Neural cell (in vitro differentiated cells): ENCODE results near the gene TLR6. TPM values are rescaled to one million over a fixed set of nuclear protein-coding genes. Genes with fewer than 3 reads are reported as not detected.

Source experiments
- H2AFZ ChIP-seq: fragments of 200-600, 300-800 bp; sonication (generic), shearing (Covaris generic); 2 replicates; pipeline ENCODE4 v1.6.0; 2014; ENCODE audit warnings: low read depth, mild to moderate bottlenecking, antibody characterized with exemption, low read length, moderate library complexity
- H3F3A ChIP-seq: fragments of 200-600 bp; shearing (Covaris generic); 2 replicates; pipeline ENCODE4 v1.6.1; 2016; ENCODE audit warnings: mild to moderate bottlenecking, moderate library complexity, mixed read lengths, antibody characterized with exemption, low read length; ENCODE audit not compliant: insufficient read depth, poor library complexity, severe bottlenecking
- H3K27ac ChIP-seq: fragments of 200-600, 300-800 bp; sonication (generic), shearing (Covaris generic); 2 replicates; pipeline ENCODE4 v1.5.1; 2014; ENCODE audit warnings: mild to moderate bottlenecking, low read length, moderate library complexity
- H3K27me3 ChIP-seq: fragments of 300-800, 200-600 bp; sonication (generic), shearing (Covaris generic); 2 replicates; pipeline ENCODE4 v1.6.0; 2014; ENCODE audit warnings: mild to moderate bottlenecking, low read depth, low read length, moderate library complexity; ENCODE audit not compliant: insufficient read depth
- H3K36me3 ChIP-seq: fragments of 300-800, 200-600 bp; sonication (generic), shearing (Covaris generic); 2 replicates; pipeline ENCODE4 v1.5.1; 2014; ENCODE audit warnings: mild to moderate bottlenecking, antibody characterized with exemption, low read length, moderate library complexity; ENCODE audit not compliant: insufficient read depth
- H3K4me2 ChIP-seq: fragments of 300-800, 200-600 bp; sonication (generic), shearing (Covaris generic); 2 replicates; pipeline ENCODE4 v1.6.0; 2014; ENCODE audit warnings: mild to moderate bottlenecking, low read length
- H3K4me3 ChIP-seq: fragments of 300-800, 200-600 bp; sonication (generic), shearing (Covaris generic); 2 replicates; pipeline ENCODE4 v1.5.1; 2014; ENCODE audit warnings: mild to moderate bottlenecking, low read length, moderate library complexity
- H3K79me2 ChIP-seq: fragments of 200-600 bp; shearing (Covaris generic); replicated peaks from 2 replicates; pipeline ENCODE4 v1.6.0; 2014; ENCODE audit warnings: mild to moderate bottlenecking, low read length, moderate library complexity; ENCODE audit not compliant: insufficient read depth
- H3K9ac ChIP-seq: fragments of 300-800, 200-600 bp; sonication (generic), shearing (Covaris generic); 2 replicates; pipeline ENCODE4 v1.6.1; 2016; ENCODE audit warnings: mild to moderate bottlenecking, low read length, mixed read lengths
- H3K9me2 ChIP-seq: fragments of 200-600 bp; shearing (Covaris generic); 2 replicates; pipeline ENCODE4 v1.6.1; 2016; ENCODE audit warnings: mild to moderate bottlenecking, low read length, mixed read lengths; ENCODE audit not compliant: insufficient read depth
- H3K9me3 ChIP-seq: fragments of 200-600, 300-800 bp; sonication (generic), shearing (Covaris generic); 2 replicates; pipeline ENCODE4 v1.6.1; 2016; ENCODE audit warnings: mild to moderate bottlenecking, mixed run types, low read length, moderate library complexity, mixed read lengths
- H4K20me1 ChIP-seq: fragments of 200-600 bp; shearing (Covaris generic); 2 replicates; pipeline ENCODE4 v1.6.1; 2016; ENCODE audit warnings: mild to moderate bottlenecking, mixed run types; ENCODE audit not compliant: insufficient read depth
- EP300 ChIP-seq: fragments of 450-650 bp; conservative IDR thresholded peaks from 2 replicates; pipeline ENCODE4 v1.6.1; 2014; ENCODE audit warnings: antibody characterized with exemption, mild to moderate bottlenecking, moderate library complexity; ENCODE audit not compliant: poor library complexity, severe bottlenecking
- EZH2 ChIP-seq: fragments of 200-600, 300-800 bp; shearing (Covaris generic), sonication (generic); IDR thresholded peaks from 2 replicates; pipeline ENCODE4 v1.6.1; 2014; ENCODE audit warnings: antibody characterized with exemption, low read length, borderline replicate concordance, mild to moderate bottlenecking; ENCODE audit not compliant: insufficient read depth, poor library complexity, severe bottlenecking
- MXI1 ChIP-seq: fragments of 450-650 bp; conservative IDR thresholded peaks from 2 replicates; pipeline ENCODE4 v1.6.1; 2014; ENCODE audit warnings: antibody characterized with exemption, mild to moderate bottlenecking; ENCODE audit not compliant: poor library complexity, severe bottlenecking
- POLR2AphosphoS5 ChIP-seq: IDR thresholded peaks from 2 replicates; pipeline ENCODE4 v1.6.1; 2012
- RAD21 ChIP-seq: fragments of 450-650 bp; conservative IDR thresholded peaks from 2 replicates; pipeline ENCODE4 v1.6.1; 2014; ENCODE audit warnings: antibody characterized with exemption, mild to moderate bottlenecking, moderate library complexity
- SMC3 ChIP-seq: fragments of 450-650 bp; conservative IDR thresholded peaks from 2 replicates; pipeline ENCODE4 v1.6.1; 2014; ENCODE audit warnings: antibody characterized with exemption, mild to moderate bottlenecking, moderate library complexity; ENCODE audit not compliant: poor library complexity
- TAF1 ChIP-seq: IDR thresholded peaks from 2 replicates; pipeline ENCODE4 v1.6.1; 2012; ENCODE audit warnings: low read depth
- polyA plus RNA-seq: library from polyadenylated mRNA; depleted of rRNA; stranded (reverse); fragments of >200 nt; gene quantifications from 2 replicates; pipeline ENCODE4 v1.2.3, GENCODE V29; 2014
- TF ChIP-seq, protein P1 (sequence below): IDR thresholded peaks from 2 replicates; pipeline ENCODE4 v1.6.1; 2012; ENCODE audit warnings: borderline replicate concordance
- TF ChIP-seq, protein P2 (sequence below): fragments of 450-650 bp; IDR thresholded peaks from 2 replicates; pipeline ENCODE4 v1.5.1; 2014; ENCODE audit warnings: antibody characterized with exemption, mild to moderate bottlenecking, moderate library complexity; ENCODE audit not compliant: poor library complexity, severe bottlenecking

Gene TLR6
- polyA plus RNA-seq, 1 donor from 2014 or later: not detected

DNA sequence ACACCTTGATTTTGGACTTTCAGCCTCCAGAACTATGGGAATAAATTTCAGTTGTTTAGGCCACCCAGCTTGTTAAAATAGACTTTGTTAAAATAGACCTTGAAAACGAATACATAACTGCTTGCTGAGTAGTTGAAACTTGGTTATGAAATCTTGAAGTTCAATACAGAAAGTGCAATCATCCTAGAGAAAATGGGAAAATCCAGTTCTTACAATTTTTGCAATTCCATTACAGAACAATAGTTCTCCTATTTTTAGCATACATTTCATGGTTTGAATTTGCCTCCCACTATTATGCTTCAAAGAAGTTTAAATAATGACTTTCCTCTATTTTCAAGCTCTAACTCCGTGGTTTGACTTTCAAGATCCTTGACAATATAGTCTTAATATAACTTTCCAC, 62.6 kb downstream of the TLR6 start:
- H3K9me2 ChIP-seq: no peaks in the 10 kb centered on the region
- H3K9me3 ChIP-seq: no peaks in the 10 kb centered on the region
- H3K9ac ChIP-seq: no peak overlapping the region
- H3K36me3 ChIP-seq: no peaks in the 10 kb centered on the region
- no peaks in the 10 kb centered on the region for H4K20me1 ChIP-seq
- no peak overlapping the region for H3K4me3 ChIP-seq
- H3F3A ChIP-seq: no peaks in the 10 kb centered on the region
- H3K4me2 ChIP-seq: no peak overlapping the region
- TF ChIP-seq SMC3 (no peak), TAF1 (no peak), RAD21 (no peak), EZH2 (no peak), POLR2AphosphoS5 (no peak), EP300 (no peak), MXI1 (no peak)
- TF ChIP-seq, protein P1, sequence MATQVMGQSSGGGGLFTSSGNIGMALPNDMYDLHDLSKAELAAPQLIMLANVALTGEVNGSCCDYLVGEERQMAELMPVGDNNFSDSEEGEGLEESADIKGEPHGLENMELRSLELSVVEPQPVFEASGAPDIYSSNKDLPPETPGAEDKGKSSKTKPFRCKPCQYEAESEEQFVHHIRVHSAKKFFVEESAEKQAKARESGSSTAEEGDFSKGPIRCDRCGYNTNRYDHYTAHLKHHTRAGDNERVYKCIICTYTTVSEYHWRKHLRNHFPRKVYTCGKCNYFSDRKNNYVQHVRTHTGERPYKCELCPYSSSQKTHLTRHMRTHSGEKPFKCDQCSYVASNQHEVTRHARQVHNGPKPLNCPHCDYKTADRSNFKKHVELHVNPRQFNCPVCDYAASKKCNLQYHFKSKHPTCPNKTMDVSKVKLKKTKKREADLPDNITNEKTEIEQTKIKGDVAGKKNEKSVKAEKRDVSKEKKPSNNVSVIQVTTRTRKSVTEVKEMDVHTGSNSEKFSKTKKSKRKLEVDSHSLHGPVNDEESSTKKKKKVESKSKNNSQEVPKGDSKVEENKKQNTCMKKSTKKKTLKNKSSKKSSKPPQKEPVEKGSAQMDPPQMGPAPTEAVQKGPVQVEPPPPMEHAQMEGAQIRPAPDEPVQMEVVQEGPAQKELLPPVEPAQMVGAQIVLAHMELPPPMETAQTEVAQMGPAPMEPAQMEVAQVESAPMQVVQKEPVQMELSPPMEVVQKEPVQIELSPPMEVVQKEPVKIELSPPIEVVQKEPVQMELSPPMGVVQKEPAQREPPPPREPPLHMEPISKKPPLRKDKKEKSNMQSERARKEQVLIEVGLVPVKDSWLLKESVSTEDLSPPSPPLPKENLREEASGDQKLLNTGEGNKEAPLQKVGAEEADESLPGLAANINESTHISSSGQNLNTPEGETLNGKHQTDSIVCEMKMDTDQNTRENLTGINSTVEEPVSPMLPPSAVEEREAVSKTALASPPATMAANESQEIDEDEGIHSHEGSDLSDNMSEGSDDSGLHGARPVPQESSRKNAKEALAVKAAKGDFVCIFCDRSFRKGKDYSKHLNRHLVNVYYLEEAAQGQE: no peak
- TF ChIP-seq, protein P2, sequence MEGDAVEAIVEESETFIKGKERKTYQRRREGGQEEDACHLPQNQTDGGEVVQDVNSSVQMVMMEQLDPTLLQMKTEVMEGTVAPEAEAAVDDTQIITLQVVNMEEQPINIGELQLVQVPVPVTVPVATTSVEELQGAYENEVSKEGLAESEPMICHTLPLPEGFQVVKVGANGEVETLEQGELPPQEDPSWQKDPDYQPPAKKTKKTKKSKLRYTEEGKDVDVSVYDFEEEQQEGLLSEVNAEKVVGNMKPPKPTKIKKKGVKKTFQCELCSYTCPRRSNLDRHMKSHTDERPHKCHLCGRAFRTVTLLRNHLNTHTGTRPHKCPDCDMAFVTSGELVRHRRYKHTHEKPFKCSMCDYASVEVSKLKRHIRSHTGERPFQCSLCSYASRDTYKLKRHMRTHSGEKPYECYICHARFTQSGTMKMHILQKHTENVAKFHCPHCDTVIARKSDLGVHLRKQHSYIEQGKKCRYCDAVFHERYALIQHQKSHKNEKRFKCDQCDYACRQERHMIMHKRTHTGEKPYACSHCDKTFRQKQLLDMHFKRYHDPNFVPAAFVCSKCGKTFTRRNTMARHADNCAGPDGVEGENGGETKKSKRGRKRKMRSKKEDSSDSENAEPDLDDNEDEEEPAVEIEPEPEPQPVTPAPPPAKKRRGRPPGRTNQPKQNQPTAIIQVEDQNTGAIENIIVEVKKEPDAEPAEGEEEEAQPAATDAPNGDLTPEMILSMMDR: no peak
- H3K79me2 ChIP-seq: no peaks in the 10 kb centered on the region
- H3K27me3 ChIP-seq: no peaks in the 10 kb centered on the region
- no peak overlapping the region for H2AFZ ChIP-seq
- H3K27ac ChIP-seq: no peak overlapping the region

DNA sequence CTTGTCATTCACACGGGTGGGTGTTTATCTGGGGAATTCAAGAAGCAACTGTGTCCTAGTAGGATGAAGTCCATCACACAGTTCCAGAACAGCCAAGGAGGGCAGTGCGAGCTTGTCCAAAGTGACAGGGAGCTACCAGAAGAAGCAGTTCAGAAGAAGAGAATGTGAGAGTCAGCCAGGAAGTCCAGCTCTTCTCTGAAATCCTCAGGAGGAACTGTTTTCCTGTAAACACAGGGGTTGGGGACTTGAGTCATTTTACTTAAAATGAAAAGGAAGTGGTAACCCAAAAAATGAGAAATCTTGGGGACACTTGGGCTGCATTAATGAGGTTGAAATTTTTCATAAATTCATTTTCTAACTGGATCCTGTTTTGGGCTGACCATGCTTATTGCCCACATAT, 65.6 kb downstream of the TLR6 start:
- Histone ChIP-seq H3K4me2 (no peak overlapping the region), H3K27ac (no peak overlapping the region), H3K9me3 (no peaks in the 10 kb centered on the region), H3F3A (no peaks in the 10 kb centered on the region), H3K9ac (no peak overlapping the region), H4K20me1 (no peaks in the 10 kb centered on the region), H3K79me2 (no peaks in the 10 kb centered on the region), H2AFZ (no peak overlapping the region), H3K4me3 (no peak overlapping the region), H3K36me3 (no peaks in the 10 kb centered on the region), H3K27me3 (no peaks in the 10 kb centered on the region), H3K9me2 (no peaks in the 10 kb centered on the region)
- TF ChIP-seq TAF1 (no peak), RAD21 (no peak)
- TF ChIP-seq, protein P2: no peak
